HG03039 (cell line): ENCODE measurements around the gene TIMP2.
"Not testable (repeated sequence)": the region's sequence is repeated elsewhere in the genome, so short reads cannot be mapped to it uniquely, and the experiment has no call there.

Source experiments
- ATAC-seq: cut with Tn5 transposase; IDR thresholded peaks from one replicate; pipeline ENCODE4 v1.9.1; 2021; ENCODE audit warnings: mild to moderate bottlenecking, moderate library complexity; ENCODE audit not compliant: unreplicated experiment

The TIMP2 gene

GRCh38 chr17:78956254-78956653, 31.1 kb upstream of the TIMP2 start:
- ATAC-seq: no peak

GRCh38 chr17:78954684-78955083, 29.5 kb upstream of the TIMP2 start:
- no peak for ATAC-seq

- no peak for ATAC-seq
Measured at GRCh38 chr17:78953356-78954350, 28.5 kb upstream of the TIMP2 start.

- ATAC-seq: no peak
Measured at GRCh38 chr17:78952706-78953105, 27.5 kb upstream of the TIMP2 start.

GRCh38 chr17:78951967-78952551, 26.9 kb upstream of the TIMP2 start:
- no peak for ATAC-seq

GRCh38 chr17:78950870-78951269, 25.7 kb upstream of the TIMP2 start:
- no peak for ATAC-seq

GRCh38 chr17:78947235-78948149, 22.3 kb upstream of the TIMP2 start:
- no peak for ATAC-seq

- no peak for ATAC-seq
Measured at GRCh38 chr17:78946631-78947030, 21.4 kb upstream of the TIMP2 start.

GRCh38 chr17:78946131-78946530, 20.9 kb upstream of the TIMP2 start:
- ATAC-seq: no peak

GRCh38 chr17:78945455-78945854, 20.3 kb upstream of the TIMP2 start:
- ATAC-seq: not testable (repeated sequence)

- no peak for ATAC-seq
Measured at GRCh38 chr17:78944956-78945355, 19.8 kb upstream of the TIMP2 start.

- ATAC-seq: no peak
Measured at GRCh38 chr17:78944026-78944425, 18.8 kb upstream of the TIMP2 start.

- no peak for ATAC-seq
Measured at GRCh38 chr17:78940708-78941107, 15.5 kb upstream of the TIMP2 start.

GRCh38 chr17:78940258-78940657, 15.1 kb upstream of the TIMP2 start:
- no peak for ATAC-seq

- ATAC-seq: no peak
Measured at GRCh38 chr17:78939615-78940014, 14.4 kb upstream of the TIMP2 start.

GRCh38 chr17:78937561-78937960, 12.4 kb upstream of the TIMP2 start:
- ATAC-seq: no peak

GRCh38 chr17:78935419-78936323, 10.5 kb upstream of the TIMP2 start:
- no peak for ATAC-seq

GRCh38 chr17:78934681-78935418, 9.7 kb upstream of the TIMP2 start:
- no peak for ATAC-seq

- ATAC-seq: no peak
Measured at GRCh38 chr17:78933959-78934568, 8.9 kb upstream of the TIMP2 start.
